ENCODE measurements around the gene GTF2IRD2. TPM values are rescaled to one million over a fixed set of nuclear protein-coding genes. Genes with fewer than 3 reads are reported as not detected.
A peak's percentile ranks its signal among the peaks of the same experiment; 100 is the strongest.
"Not testable (repeated sequence)": the region's sequence is repeated elsewhere in the genome, so short reads cannot be mapped to it uniquely, and the experiment has no call there.

GTF2IRD2 gene
- total RNA-seq (57.4 and 59.1 TPM in 2 replicates), polyA plus RNA-seq (21.2 and 23.2 TPM in 2 replicates), polyA minus RNA-seq (6.9 and 10.7 TPM in 2 replicates)
- total RNA-seq (2013): 28.6 TPM

DNA sequence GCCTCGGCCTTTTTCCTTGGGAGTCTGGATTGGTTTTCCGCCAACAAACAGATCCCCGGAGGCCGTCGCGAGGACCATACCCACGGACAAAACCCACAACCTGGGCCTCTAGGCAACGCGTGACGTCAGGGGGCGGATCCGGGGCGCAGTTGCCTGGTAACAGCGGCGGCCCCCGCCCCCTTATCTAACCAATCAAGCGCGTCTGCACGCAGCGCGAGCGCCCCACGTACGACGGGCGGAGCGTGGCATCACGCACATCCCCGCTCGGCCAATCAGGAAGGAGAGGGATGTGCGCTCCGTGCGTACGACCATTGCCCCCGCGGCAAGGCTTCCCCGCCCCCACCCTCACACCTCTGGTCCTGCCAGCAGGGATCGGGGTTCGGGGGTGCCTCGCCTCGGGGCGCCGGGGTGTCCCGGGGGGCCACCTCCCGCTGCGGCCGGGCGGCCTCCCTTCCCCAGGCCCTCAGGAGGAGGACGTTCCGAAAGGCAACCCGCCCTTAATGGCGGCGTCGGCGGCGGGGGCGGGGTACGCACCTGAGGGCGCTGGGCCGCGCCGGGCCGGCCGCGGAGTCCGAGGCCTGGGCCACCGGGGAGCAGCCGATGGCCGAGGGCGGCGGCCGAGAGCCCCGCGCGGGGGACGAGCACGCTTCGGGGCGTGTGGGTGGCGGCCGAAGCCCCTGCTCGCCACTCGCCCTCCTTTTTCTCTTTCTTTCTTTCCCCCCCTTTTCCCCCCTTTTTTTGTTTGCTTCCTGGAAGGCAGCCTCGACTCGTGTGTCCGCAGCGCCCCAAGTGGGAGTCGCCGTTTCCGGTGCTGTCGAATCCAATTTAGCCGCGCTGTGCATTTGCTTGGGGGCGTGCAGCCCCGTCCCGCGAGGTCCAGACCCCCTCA lies at the start of gene GTF2IRD2:
Gene GTF2IRD2, minus strand, starts transcription at position 773 of the 889 bp plus-strand sequence. CDS start 15,227 bp downstream, outside the sequence.
- ATAC-seq (ENCODE audit: low read depth): peak; percentile 84
- H3K79me2 ChIP-seq (ENCODE audit: control insufficient read depth, insufficient read depth, low read length); H3K9ac ChIP-seq (ENCODE audit: low read length); H3K4me1 ChIP-seq (ENCODE audit: control insufficient read depth in 2 of 2, insufficient read depth in 2 of 2, low read length in 2 of 2); H3K9me3 Mint-ChIP-seq (ENCODE audit: insufficient read depth); H4K20me1 ChIP-seq (ENCODE audit: control insufficient read depth, insufficient read depth, low read length, poor library complexity, severe bottlenecking); H3K4me2 ChIP-seq (replicated peaks; ENCODE audit: low read depth, low read length, poor library complexity, severe bottlenecking); H3K4me1 Mint-ChIP-seq; H3K27me3 Mint-ChIP-seq; H3K27me3 ChIP-seq (replicated peaks in 1 of 4; ENCODE audit: control extremely low read depth in 1 of 4, control insufficient read depth in 3 of 4, insufficient read depth in 4 of 4, low read length in 3 of 4); POLR2A ChIA-PET; CTCF ChIA-PET; intact Hi-C loops (cut with micrococcal nuclease); H3K9me3 ChIP-seq (ENCODE audit: control extremely low read depth in 1 of 3, control insufficient read depth in 2 of 3, insufficient read depth in 1 of 3, low read length in 2 of 3); H2AFZ ChIP-seq (ENCODE audit: insufficient read depth, low read depth, low read length, poor library complexity, severe bottlenecking); H3K36me3 ChIP-seq (replicated peaks in 1 of 2; ENCODE audit: control extremely low read depth in 1 of 2, control insufficient read depth in 1 of 2, extremely low read depth in 1 of 2, insufficient read depth in 2 of 2, low read length in 1 of 2): not testable (repeated sequence)
- Mint-ChIP-seq H3K27ac (peak within 1 kb of the TSS; percentile 67), H3K4me3 (peak within 1 kb of the TSS; percentile 70)
- peak; percentile 64 for DNase-seq
- Histone ChIP-seq H3K4me3 (ENCODE audit: control extremely low read depth in 1 of 5, extremely low read depth in 1 of 5, insufficient read depth in 1 of 5, low read depth in 2 of 5, low read length in 4 of 5) (peak within 1 kb of the TSS in 1 of 5 experiments; percentile 38), H3K27ac (ENCODE audit: low read length in 2 of 2) (peak within 1 kb of the TSS in 1 of 2 donors; percentile 50)
- no CpG with 5 or more reads among the region's 97 CpGs for WGBS (ENCODE audit: insufficient coverage)

DNA sequence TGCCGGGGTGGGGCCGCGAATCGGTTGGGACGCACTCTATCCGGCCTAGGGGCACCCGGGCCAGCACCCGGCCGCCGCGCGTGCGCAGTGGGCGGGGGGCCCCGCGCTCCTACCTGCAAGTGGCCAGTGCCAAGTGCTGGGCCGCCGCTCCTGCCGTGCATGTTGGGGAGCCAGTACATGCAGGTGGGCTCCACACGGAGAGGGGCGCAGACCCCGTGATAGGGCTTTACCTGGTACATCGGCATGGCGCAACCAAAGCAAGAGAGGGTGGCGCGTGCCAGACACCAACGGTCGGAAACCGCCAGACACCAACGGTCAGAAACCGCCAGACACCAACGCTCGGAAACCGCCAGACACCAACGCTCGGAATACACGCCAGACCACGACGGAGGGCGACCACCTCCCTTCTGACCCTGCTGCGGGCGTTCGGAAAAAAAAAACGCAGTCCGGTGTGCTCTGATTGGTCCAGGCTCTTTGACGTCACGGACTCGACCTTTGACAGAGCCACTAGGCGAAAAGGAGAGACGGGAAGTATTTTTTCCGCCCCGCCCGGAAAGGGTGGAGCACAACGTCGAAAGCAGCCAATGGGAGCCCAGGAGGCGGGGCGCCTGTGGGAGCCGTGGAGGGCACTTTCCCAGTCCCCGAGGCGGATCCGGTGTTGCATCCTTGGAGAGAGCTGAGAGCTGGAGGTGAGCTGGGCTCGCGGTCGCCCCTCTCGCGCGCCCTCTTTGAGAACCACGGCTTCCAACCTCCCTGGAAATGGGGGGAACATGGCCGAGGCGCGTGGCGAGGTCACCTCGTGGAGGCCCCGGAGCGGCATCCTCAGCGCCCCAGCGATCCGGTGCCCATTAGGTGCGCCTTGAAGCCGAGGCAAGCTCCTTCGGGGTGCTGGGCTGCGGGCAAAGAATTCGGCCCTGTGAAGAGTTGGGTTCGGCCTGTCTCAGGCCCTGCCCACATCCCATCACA lies 39.0 kb upstream of the GTF2IRD2 start:
- H4K20me1 ChIP-seq (ENCODE audit: control insufficient read depth, insufficient read depth, low read length, poor library complexity, severe bottlenecking); CTCF ChIA-PET; H3K4me1 ChIP-seq (ENCODE audit: control insufficient read depth in 2 of 2, insufficient read depth in 2 of 2, low read length in 2 of 2); POLR2A ChIA-PET; H3K9me3 ChIP-seq (ENCODE audit: control extremely low read depth in 1 of 3, control insufficient read depth in 2 of 3, insufficient read depth in 1 of 3, low read length in 2 of 3); H3K9me3 Mint-ChIP-seq (ENCODE audit: insufficient read depth); intact Hi-C loops (cut with micrococcal nuclease); H3K27me3 ChIP-seq (replicated peaks in 1 of 4; ENCODE audit: control extremely low read depth in 1 of 4, control insufficient read depth in 3 of 4, insufficient read depth in 4 of 4, low read length in 3 of 4); H3K36me3 ChIP-seq (replicated peaks in 1 of 2; ENCODE audit: control extremely low read depth in 1 of 2, control insufficient read depth in 1 of 2, extremely low read depth in 1 of 2, insufficient read depth in 2 of 2, low read length in 1 of 2); H3K4me1 Mint-ChIP-seq; H3K79me2 ChIP-seq (ENCODE audit: control insufficient read depth, insufficient read depth, low read length); H3K27me3 Mint-ChIP-seq: not testable (repeated sequence)
- Mint-ChIP-seq H3K27ac (peak overlapping the region; percentile 84), H3K4me3 (peak overlapping the region; percentile 82)
- peak overlapping the region; percentile 55 to 65 for H3K27ac ChIP-seq (ENCODE audit: low read length in 2 of 2)
- peak; percentile 72 for ATAC-seq (ENCODE audit: low read depth)
- H2AFZ ChIP-seq (ENCODE audit: insufficient read depth, low read depth, low read length, poor library complexity, severe bottlenecking): peak overlapping the region; percentile 66
- peak overlapping the region; percentile 58 for H3K9ac ChIP-seq (ENCODE audit: low read length)
- WGBS (ENCODE audit: insufficient coverage): 0% methylated on average over 28 of the region's 84 CpGs
- peak overlapping the region in 4 of 5 experiments; percentile 51 to 65 (median 58) for H3K4me3 ChIP-seq (ENCODE audit: control extremely low read depth in 1 of 5, extremely low read depth in 1 of 5, insufficient read depth in 1 of 5, low read depth in 2 of 5, low read length in 4 of 5)
- H3K4me2 ChIP-seq (replicated peaks; ENCODE audit: low read depth, low read length, poor library complexity, severe bottlenecking): peak overlapping the region; percentile 46
- DNase-seq: peak; percentile 78

DNA sequence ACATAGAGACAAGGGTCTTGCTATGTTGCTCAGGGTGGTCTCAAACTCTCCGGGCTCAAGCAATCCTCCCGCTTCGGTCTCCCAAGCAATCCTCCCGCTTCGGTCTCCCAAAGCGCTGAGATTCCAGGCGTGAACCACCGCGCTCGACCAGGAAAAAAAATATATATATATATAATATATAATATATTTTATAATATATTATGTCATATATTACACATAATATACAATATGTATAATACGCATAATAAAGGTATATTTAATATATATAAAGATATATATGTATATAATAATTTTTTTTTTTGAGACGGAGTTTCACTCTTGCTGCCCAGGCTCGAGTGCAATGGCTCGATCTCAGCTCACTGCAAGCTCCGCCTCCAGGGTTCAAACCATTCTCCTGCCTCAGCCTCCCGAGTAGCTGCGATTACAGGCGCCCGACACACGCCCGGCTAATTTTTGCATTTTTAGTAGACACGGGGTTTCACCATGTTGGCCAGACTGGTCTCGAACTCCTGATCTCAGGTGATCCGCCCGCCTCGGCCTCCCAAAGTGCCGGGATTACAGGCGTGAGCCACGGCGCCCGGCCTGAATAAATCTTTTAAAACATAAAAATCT lies 38.2 kb upstream of the GTF2IRD2 start:
- H3K4me3 Mint-ChIP-seq: peak overlapping the region; percentile 47
- H3K27me3 ChIP-seq (replicated peaks in 1 of 4; ENCODE audit: control extremely low read depth in 1 of 4, control insufficient read depth in 3 of 4, insufficient read depth in 4 of 4, low read length in 3 of 4); H3K4me2 ChIP-seq (replicated peaks; ENCODE audit: low read depth, low read length, poor library complexity, severe bottlenecking); H4K20me1 ChIP-seq (ENCODE audit: control insufficient read depth, insufficient read depth, low read length, poor library complexity, severe bottlenecking); H3K27ac ChIP-seq (ENCODE audit: low read length in 2 of 2); H3K4me1 Mint-ChIP-seq; ATAC-seq (ENCODE audit: low read depth); H3K9me3 Mint-ChIP-seq (ENCODE audit: insufficient read depth); H3K27me3 Mint-ChIP-seq; H3K9me3 ChIP-seq (ENCODE audit: control extremely low read depth in 1 of 3, control insufficient read depth in 2 of 3, insufficient read depth in 1 of 3, low read length in 2 of 3); H3K36me3 ChIP-seq (replicated peaks in 1 of 2; ENCODE audit: control extremely low read depth in 1 of 2, control insufficient read depth in 1 of 2, extremely low read depth in 1 of 2, insufficient read depth in 2 of 2, low read length in 1 of 2); CTCF ChIA-PET; H2AFZ ChIP-seq (ENCODE audit: insufficient read depth, low read depth, low read length, poor library complexity, severe bottlenecking); H3K4me3 ChIP-seq (ENCODE audit: control extremely low read depth in 1 of 5, extremely low read depth in 1 of 5, insufficient read depth in 1 of 5, low read depth in 2 of 5, low read length in 4 of 5); POLR2A ChIA-PET; H3K4me1 ChIP-seq (ENCODE audit: control insufficient read depth in 2 of 2, insufficient read depth in 2 of 2, low read length in 2 of 2); H3K9ac ChIP-seq (ENCODE audit: low read length); H3K27ac Mint-ChIP-seq; H3K79me2 ChIP-seq (ENCODE audit: control insufficient read depth, insufficient read depth, low read length); DNase-seq; intact Hi-C loops (cut with micrococcal nuclease): not testable (repeated sequence)
- no CpG with 5 or more reads among the region's 31 CpGs for WGBS (ENCODE audit: insufficient coverage)

Data from B cell (primary cell).